MM.1S (cell line): Measurements from ENCODE around the gene SCAI.

ENCODE experiments used
- DNase-seq: peaks from one replicate; pipeline ENCODE4 v3.0.0-alpha.2; 2015
- H2AFZ ChIP-seq: fragments of 300-600 bp; sonication (generic); 2 replicates; pipeline ENCODE4 v1.6.0; 2016; ENCODE audit warnings: antibody characterized with exemption, low read length
- H3F3A ChIP-seq: fragments of 300-600 bp; sonication (generic); 2 replicates; pipeline ENCODE4 v1.6.1; 2016; ENCODE audit warnings: mild to moderate bottlenecking, antibody characterized with exemption, low read length, moderate library complexity, mixed read lengths; ENCODE audit not compliant: insufficient read depth
- H3K27ac ChIP-seq: fragments of 300-600 bp; sonication (generic); 2 replicates; pipeline ENCODE4 v1.5.1; 2016; ENCODE audit warnings: mild to moderate bottlenecking, low read length
- H3K27me3 ChIP-seq: fragments of 300-600 bp; sonication (generic); replicated peaks from 2 replicates; pipeline ENCODE4 v1.6.0; 2016; ENCODE audit warnings: low read length; ENCODE audit not compliant: insufficient read depth
- H3K36me3 ChIP-seq: fragments of 300-600 bp; sonication (generic); replicated peaks from 2 replicates; pipeline ENCODE4 v1.6.1; 2016; ENCODE audit warnings: mild to moderate bottlenecking, low read length, mixed read lengths; ENCODE audit not compliant: insufficient read depth
- H3K4me1 ChIP-seq: fragments of 300-600 bp; sonication (generic); 2 replicates; pipeline ENCODE4 v1.6.1; 2016; ENCODE audit warnings: low read length, mixed read lengths
- H3K4me2 ChIP-seq: fragments of 300-600 bp; sonication (generic); 2 replicates; pipeline ENCODE4 v1.6.0; 2016; ENCODE audit warnings: low read depth, low read length
- H3K4me3 ChIP-seq: fragments of 300-600 bp; sonication (generic); 2 replicates; pipeline ENCODE4 v1.5.1; 2016; ENCODE audit warnings: low read length, mixed read lengths
- H3K79me2 ChIP-seq: fragments of 300-600 bp; sonication (generic); 2 replicates; pipeline ENCODE4 v1.6.1; 2016; ENCODE audit warnings: mixed run types, low read length, mixed read lengths
- H3K9ac ChIP-seq: fragments of 300-600 bp; sonication (generic); 2 replicates; pipeline ENCODE4 v1.6.1; 2016; ENCODE audit warnings: low read length, mixed read lengths
- H3K9me2 ChIP-seq: fragments of 300-600 bp; sonication (generic); replicated peaks from 2 replicates; pipeline ENCODE4 v1.6.1; 2016; ENCODE audit warnings: mild to moderate bottlenecking, low read length, mixed read lengths; ENCODE audit not compliant: insufficient read depth
- H3K9me3 ChIP-seq: fragments of 300-600 bp; sonication (generic); replicated peaks from 2 replicates; pipeline ENCODE4 v1.6.1; 2016; ENCODE audit warnings: mild to moderate bottlenecking, low read length, mixed read lengths; ENCODE audit not compliant: insufficient read depth
- H4K20me1 ChIP-seq: fragments of 300-600 bp; sonication (generic); 2 replicates; pipeline ENCODE4 v1.6.1; 2016; ENCODE audit warnings: mild to moderate bottlenecking, low read length, moderate library complexity, mixed read lengths; ENCODE audit not compliant: insufficient read depth
- EZH2 ChIP-seq: fragments of 300-600 bp; sonication (generic); optimal IDR thresholded peaks from 2 replicates; pipeline ENCODE3; 2017; ENCODE audit warnings: low read depth, mild to moderate bottlenecking, antibody characterized with exemption, low read length, mixed read lengths
- EZH2phosphoT487 ChIP-seq: fragments of 300-600 bp; sonication (generic); IDR thresholded peaks from 2 replicates; pipeline ENCODE4 v1.6.1; 2018; ENCODE audit warnings: antibody characterized with exemption, low read length
- TF ChIP-seq, protein P1 (sequence below): fragments of 300-600 bp; sonication (generic); IDR thresholded peaks from 2 replicates; pipeline ENCODE4 v1.5.1; 2016; ENCODE audit warnings: antibody characterized with exemption, low read length, mixed read lengths

SCAI gene

DNA sequence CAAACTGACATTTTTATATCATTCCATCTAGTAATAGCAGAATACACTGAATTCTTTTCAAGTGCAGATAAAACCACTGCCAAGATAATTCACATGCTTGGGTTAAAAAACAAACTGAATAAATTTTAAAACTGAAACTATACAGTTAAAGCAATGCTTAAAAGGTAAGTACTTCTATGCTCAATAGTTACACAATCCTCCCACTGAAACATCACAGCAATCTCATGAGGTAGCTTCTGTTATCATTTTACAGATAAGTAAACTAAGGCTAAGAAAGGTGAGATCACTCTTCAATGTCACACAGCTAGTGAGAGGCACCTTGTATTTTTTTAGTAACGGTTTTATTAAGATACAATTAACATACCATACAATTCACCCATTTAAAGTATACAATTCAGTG is 189.1 kb downstream of the SCAI start:
- Histone ChIP-seq H3K4me3 (no peak overlapping the region), H3K27ac (no peak overlapping the region), H3K27me3 (no peaks in the 10 kb centered on the region), H3K79me2 (no peaks in the 10 kb centered on the region), H2AFZ (no peak overlapping the region), H3K4me2 (no peak overlapping the region), H3F3A (no peaks in the 10 kb centered on the region), H3K4me1 (0 out of 2 replicates have a peak, but pooled peaks cover 6% of the 10 kb centered on the region), H3K9me3 (no peaks in the 10 kb centered on the region), H3K36me3 (no peaks in the 10 kb centered on the region), H4K20me1 (no peaks in the 10 kb centered on the region), H3K9ac (no peak overlapping the region), H3K9me2 (no peaks in the 10 kb centered on the region)
- no peak for DNase-seq
- TF ChIP-seq, protein P1, sequence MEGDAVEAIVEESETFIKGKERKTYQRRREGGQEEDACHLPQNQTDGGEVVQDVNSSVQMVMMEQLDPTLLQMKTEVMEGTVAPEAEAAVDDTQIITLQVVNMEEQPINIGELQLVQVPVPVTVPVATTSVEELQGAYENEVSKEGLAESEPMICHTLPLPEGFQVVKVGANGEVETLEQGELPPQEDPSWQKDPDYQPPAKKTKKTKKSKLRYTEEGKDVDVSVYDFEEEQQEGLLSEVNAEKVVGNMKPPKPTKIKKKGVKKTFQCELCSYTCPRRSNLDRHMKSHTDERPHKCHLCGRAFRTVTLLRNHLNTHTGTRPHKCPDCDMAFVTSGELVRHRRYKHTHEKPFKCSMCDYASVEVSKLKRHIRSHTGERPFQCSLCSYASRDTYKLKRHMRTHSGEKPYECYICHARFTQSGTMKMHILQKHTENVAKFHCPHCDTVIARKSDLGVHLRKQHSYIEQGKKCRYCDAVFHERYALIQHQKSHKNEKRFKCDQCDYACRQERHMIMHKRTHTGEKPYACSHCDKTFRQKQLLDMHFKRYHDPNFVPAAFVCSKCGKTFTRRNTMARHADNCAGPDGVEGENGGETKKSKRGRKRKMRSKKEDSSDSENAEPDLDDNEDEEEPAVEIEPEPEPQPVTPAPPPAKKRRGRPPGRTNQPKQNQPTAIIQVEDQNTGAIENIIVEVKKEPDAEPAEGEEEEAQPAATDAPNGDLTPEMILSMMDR = no peak
- TF ChIP-seq EZH2phosphoT487 (no peak), EZH2 (no peak)

DNA sequence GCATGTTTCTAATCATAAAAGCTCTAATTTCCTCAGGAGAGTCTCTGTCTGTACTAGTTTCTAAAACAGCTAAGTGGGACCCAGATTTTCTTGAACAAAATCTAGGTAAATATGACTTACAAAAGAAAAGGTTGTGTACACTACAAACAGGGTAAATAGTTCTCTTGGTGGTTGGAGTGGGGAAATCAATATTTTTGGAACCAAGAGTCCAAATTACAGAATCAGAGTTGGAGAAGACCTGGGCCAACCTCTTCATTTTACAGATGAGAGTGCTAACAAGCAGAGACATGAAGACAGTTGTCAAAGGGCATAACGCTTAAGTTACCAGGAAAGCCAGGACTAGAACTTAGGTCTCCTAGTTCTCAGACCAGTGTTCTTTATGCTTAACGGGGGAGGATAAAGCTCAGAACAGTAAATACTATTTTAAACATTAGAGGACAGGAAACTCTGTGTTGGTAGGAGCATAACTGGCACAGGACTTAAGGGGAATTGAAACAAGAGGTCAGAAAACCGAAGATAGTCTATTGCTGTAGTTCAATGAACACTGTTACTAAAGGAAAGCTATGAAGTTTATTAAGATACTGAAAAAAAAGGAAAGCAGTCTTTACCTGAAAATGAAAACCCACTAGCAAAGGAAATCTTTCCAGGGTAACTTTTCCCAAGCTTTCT is 193.1 kb downstream of the SCAI start:
- TF ChIP-seq, protein P1 = no peak
- TF ChIP-seq EZH2 (no peak), EZH2phosphoT487 (no peak)
- H3K4me1 ChIP-seq = 0 out of 2 replicates have a peak, but pooled peaks cover 6% of the 10 kb centered on the region
- no peaks in the 10 kb centered on the region for H4K20me1 ChIP-seq
- H3K4me3 ChIP-seq = no peak overlapping the region
- no peak for DNase-seq
- no peak overlapping the region for H2AFZ ChIP-seq
- H3K79me2 ChIP-seq = no peaks in the 10 kb centered on the region
- H3K4me2 ChIP-seq = no peak overlapping the region
- no peak overlapping the region for H3K27ac ChIP-seq
- no peak overlapping the region for H3K9ac ChIP-seq
- no peaks in the 10 kb centered on the region for H3K36me3 ChIP-seq
- H3K27me3 ChIP-seq = no peaks in the 10 kb centered on the region
- H3F3A ChIP-seq = no peaks in the 10 kb centered on the region
- H3K9me2 ChIP-seq = no peaks in the 10 kb centered on the region
- H3K9me3 ChIP-seq = no peaks in the 10 kb centered on the region

DNA sequence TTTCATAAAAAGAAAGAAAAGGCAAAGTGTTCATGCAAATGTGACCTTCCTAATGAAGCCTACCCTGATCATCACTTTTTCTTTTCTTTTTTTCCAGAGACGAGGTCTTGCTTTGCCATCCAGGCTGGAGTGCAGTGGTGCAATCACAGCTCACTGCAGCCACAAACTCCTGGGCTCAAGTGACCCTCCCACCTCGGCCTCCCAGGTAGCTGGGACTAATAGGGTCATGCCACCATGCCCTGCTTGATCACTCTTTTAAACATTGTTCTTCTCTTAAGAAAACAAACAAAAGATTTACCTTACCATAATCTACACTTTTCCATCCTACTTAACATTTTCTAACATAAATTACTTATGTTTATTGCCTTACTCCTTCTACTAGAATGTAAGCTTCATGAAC is 193.9 kb downstream of the SCAI start:
- no peaks in the 10 kb centered on the region for H3K36me3 ChIP-seq
- no peak for DNase-seq
- H3K27ac ChIP-seq = no peak overlapping the region
- H4K20me1 ChIP-seq = no peaks in the 10 kb centered on the region
- no peak overlapping the region for H3K4me3 ChIP-seq
- no peaks in the 10 kb centered on the region for H3K27me3 ChIP-seq
- H3F3A ChIP-seq = no peaks in the 10 kb centered on the region
- 0 out of 2 replicates have a peak, but pooled peaks cover 6% of the 10 kb centered on the region for H3K4me1 ChIP-seq
- no peak for TF ChIP-seq EZH2phosphoT487
- TF ChIP-seq, protein P1 = no peak
- no peak for TF ChIP-seq EZH2
- no peaks in the 10 kb centered on the region for H3K9me3 ChIP-seq
- no peaks in the 10 kb centered on the region for H3K9me2 ChIP-seq
- no peaks in the 10 kb centered on the region for H3K79me2 ChIP-seq
- no peak overlapping the region for H2AFZ ChIP-seq
- H3K9ac ChIP-seq = no peak overlapping the region
- no peak overlapping the region for H3K4me2 ChIP-seq
